Heart left ventricle (tissue), 16 donors: ENCODE results near the gene TBX4. TPM values are rescaled to one million over a fixed set of nuclear protein-coding genes. Genes with fewer than 3 reads are reported as not detected.

Source experiments
- ATAC-seq, 4 donors: fragments of 200-7000 bp; cut with Tn5 transposase; one replicate each; pipeline ENCODE4 v1.9.1; 2020 to 2022; ENCODE audit warnings: moderate library complexity in 4 of 4, mild to moderate bottlenecking in 3 of 4, moderate number of reproducible peaks in 1 of 4
- DNase-seq, 5 donors: peaks; one replicate each; pipeline ENCODE4 v3.0.0-alpha.2; 2020
- H3K27ac ChIP-seq, 12 donors: fragments of 200-600 bp; sonication (generic) in 4 of 12; one replicate each; pipeline versions ENCODE4 v1.5.0 to v1.8.0; 2016 to 2022; ENCODE audit warnings: mild to moderate bottlenecking in 2 of 12
- H3K27me3 ChIP-seq, 9 donors: fragments of 200-600 bp; sonication (generic) in 2 of 9; one replicate each; pipeline versions ENCODE4 v1.5.1 to v1.8.0; 2016 to 2022; ENCODE audit warnings: mild to moderate bottlenecking in 3 of 9
- H3K36me3 ChIP-seq, 9 donors: fragments of 200-600 bp; sonication (generic) in 2 of 9; one replicate each; pipeline versions ENCODE4 v1.5.0 to v1.8.0; 2018 to 2022; ENCODE audit warnings: mild to moderate bottlenecking in 2 of 9
- H3K4me1 ChIP-seq, 12 donors: fragments of 200-600 bp; sonication (generic) in 4 of 12; one replicate each; pipeline versions ENCODE4 v1.5.0 to v1.8.0; 2016 to 2022; ENCODE audit warnings: mild to moderate bottlenecking in 3 of 12
- H3K4me3 ChIP-seq, 12 donors: fragments of 200-600 bp; sonication (generic) in 4 of 12; one replicate each; pipeline versions ENCODE4 v1.5.0 to v1.8.0; 2017 to 2022; ENCODE audit warnings: mild to moderate bottlenecking in 9 of 12, moderate library complexity in 4 of 12
- H3K9me3 ChIP-seq, 12 donors: fragments of 200-600 bp; sonication (generic) in 4 of 12; one replicate each; pipeline versions ENCODE4 v1.5.0 to v1.8.0; 2016 to 2022; ENCODE audit warnings: mild to moderate bottlenecking in 1 of 12
- CTCF ChIP-seq, 12 donors: fragments of 200-600 bp; sonication (generic) in 4 of 12; IDR thresholded peaks; one replicate each; pipeline versions ENCODE4 v1.5.0 to v1.8.0; 2018 to 2022; ENCODE audit warnings: antibody characterized with exemption in 12 of 12, mild to moderate bottlenecking in 5 of 12
- POLR2A ChIP-seq, 2 donors: fragments of 450-650 bp; IDR thresholded peaks; one replicate each; pipeline ENCODE4 v1.6.1; 2017; ENCODE audit warnings: antibody characterized with exemption in 2 of 2, mild to moderate bottlenecking in 2 of 2, moderate library complexity in 2 of 2
- WGBS, 4 donors: extraction: QIAGEN DNeasy Blood & Tissue Kit in 2 of 4; methylation state at CpG; one replicate each; pipeline versions ENCODE4 v1.1.5 to v1.1.7; 2013 to 2018; 5-methylcytosine and 5-hydroxymethylcytosine counted together
- intact Hi-C, 10 donors: fragments of 100-400 bp; cut with DNase I; formaldehyde crosslinking; loops; one replicate each; pipeline versions ENCODE4 v1.11.1 to v1.14.2; 2022
- polyA plus RNA-seq, 2 donors: library from polyadenylated mRNA; stranded (reverse); fragments of 200-250 nt; gene quantifications; one replicate each; pipeline ENCODE4 v1.2.3, GENCODE V29; 2013
- total RNA-seq, 9 donors: library from RNA; depleted of rRNA in 2 of 9; stranded (reverse); fragments of >200 nt in 2 of 9; fragmentation: NEBNext Ultra II Directional in 3 of 9; extraction: Animal tissue kit (Norgen Biotek cat#: 25700) in 3 of 9; gene quantifications; one replicate each; pipeline versions ENCODE4 v1.1.0 to v1.2.4, GENCODE V29; 2016 to 2023
- donor health status: ischemic (EF 13 %, LVEDD 7.1; RV severe dilation, severe dysfunction).
- donor health status: healthy with polysubstance abuse.
- donor health status: DM: no; HTN: yes; CAD: no.
- donor health status: DM: no; HTN: no; CAD: no.
- donor health status: ischemic (EF 25% LVEDD 6.9; RV normal size, moderate dysfunction).
- donor health status: ischemic (EF 25% LVEDD 5.7; RV mildly dilated, moderate dysfunction).
- donor health status: healthy.
- donor health status: DM: yes; HTN: yes; CAD: no.
- donor health status: ischemic (EF 35%, LVEDD 5.7; RV mildly dilated, moderate dysfunction).
- donor health status: nonischemic (EF 11% LVEDD 7.7; RV severe dilation, severe dysfunction).
- donor health status: DM: yes; HTN: yes; CAD: no.
- donor health status: PGD.
- donor health status: ischemic (EF 29% LVEDD 5.4; RV normal size, mild dysfunction).
- donor health status: nonischemic (EF 23%, LVEDD 6.1; RV moderate dilation, normal function).

Gene TBX4
- total and polyA plus RNA-seq, 11 donors: 0.07 to 0.29 (median 0.10) TPM; not detected in 7

GRCh38 chr17:61404663-61404912 is 47.6 kb upstream of the TBX4 start:
- Histone ChIP-seq H3K9me3 (no peaks in the 10 kb centered on the region), H3K27me3 (peaks cover 29 to 90% (median 64%) of the 10 kb centered on the region in 9 donors), H3K27ac (peak overlapping the region; percentile 13 to 88 (median 76)), H3K36me3 (peaks cover 0 to 36% (median 0%) of the 10 kb centered on the region in 9 donors), H3K4me3 (peak overlapping the region; percentile 22 to 84 (median 60)), H3K4me1 (peaks cover 0 to 58% (median 18%) of the 10 kb centered on the region in 12 donors)
- ATAC-seq (no peak), DNase-seq (peak in 1 of 5 donors; percentile 22)
- intact Hi-C loops: loop anchor here in 4 of 10 donors (5.0 to 10.0 kb wide), 3 partner anchors 270 to 680 kb away; no protein-coding TSS in a partner anchor
- TF ChIP-seq POLR2A (IDR thresholded peaks at IDR 0.05) (no peak), CTCF (IDR thresholded peaks at IDR 0.05) (no peak)
- WGBS, 4 donors: 5 to 16% (median 16%) methylated on average over 18 to 27 of the region's 27 CpGs; no CpG with 5 or more reads in 1 of the 4 donors

- Histone ChIP-seq H3K27ac (peak overlapping the region; percentile 13 to 88 (median 70)), H3K27me3 (peaks cover 28 to 93% (median 64%) of the 10 kb centered on the region in 9 donors), H3K9me3 (no peaks in the 10 kb centered on the region), H3K4me3 (peak overlapping the region; percentile 22 to 84 (median 60)), H3K36me3 (peaks cover 0 to 36% (median 0%) of the 10 kb centered on the region in 9 donors), H3K4me1 (peaks cover 0 to 60% (median 22%) of the 10 kb centered on the region in 12 donors)
- no peak for ATAC-seq
- intact Hi-C loops: loop anchor here in 6 of 10 donors (5.0 to 10.0 kb wide), 5 partner anchors 270 to 683 kb away; no protein-coding TSS in a partner anchor
- peak in 4 of 5 donors; percentile 7 to 60 (median 26) for DNase-seq
- TF ChIP-seq CTCF (IDR thresholded peaks at IDR 0.05) (no peak), POLR2A (IDR thresholded peaks at IDR 0.05) (no peak)
- WGBS, 4 donors: 19 to 42% (median 21%) methylated on average over 46 to 71 of the region's 71 CpGs
Measured at GRCh38 chr17:61404913-61405685, 47.1 kb upstream of the TBX4 start.

- 54 to 65% (median 61%) methylated on average over 29 to 37 of the region's 37 CpGs for WGBS, 4 donors
- Histone ChIP-seq H3K4me3 (peak overlapping the region; percentile 22 to 84 (median 60)), H3K4me1 (peaks cover 0 to 62% (median 22%) of the 10 kb centered on the region in 12 donors), H3K9me3 (no peaks in the 10 kb centered on the region), H3K27me3 (peaks cover 28 to 95% (median 62%) of the 10 kb centered on the region in 9 donors), H3K36me3 (peaks cover 0 to 36% (median 0%) of the 10 kb centered on the region in 9 donors), H3K27ac (peak overlapping the region; percentile 12 to 88 (median 70))
- ATAC-seq (no peak), DNase-seq (peak in 4 of 5 donors; percentile 18 to 57 (median 24))
- TF ChIP-seq POLR2A (IDR thresholded peaks at IDR 0.05) (no peak), CTCF (IDR thresholded peaks at IDR 0.05) (no peak)
- intact Hi-C loops: loop anchor here in 6 of 10 donors (5.0 to 10.0 kb wide), 4 partner anchors 271 to 684 kb away; no protein-coding TSS in a partner anchor
Measured at GRCh38 chr17:61405686-61406536, 46.3 kb upstream of the TBX4 start.
